ENCODE measurements around the gene GLRA3.

The GLRA3 gene

DNA sequence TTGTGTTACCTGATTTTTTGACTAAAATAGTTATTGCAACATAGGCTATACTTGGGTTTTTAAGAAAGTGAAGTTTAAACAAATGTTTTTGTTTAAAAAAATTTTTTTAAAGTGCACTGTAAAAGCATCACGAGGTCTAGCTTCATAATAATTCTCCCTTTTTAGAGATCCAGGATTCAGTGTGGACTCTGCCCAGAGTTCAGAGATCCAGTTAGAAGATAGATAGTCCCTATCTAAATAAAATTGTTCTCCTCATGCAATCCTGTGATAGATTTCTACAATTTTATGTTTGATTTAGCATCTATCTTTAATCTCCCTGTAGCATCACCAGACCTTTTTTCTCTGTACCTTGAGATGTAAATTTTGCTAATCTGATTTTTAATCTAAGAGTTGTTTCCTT lies 221.3 kb downstream of the GLRA3 start:
- no peaks in the 10 kb centered on the region for H3K27me3 ChIP-seq (ENCODE audit: control insufficient read depth, insufficient read depth, low read length)
- no peak overlapping the region for H3K27ac ChIP-seq
- no peak overlapping the region for H3K9ac ChIP-seq
- no peak overlapping the region for H3K4me2 ChIP-seq (ENCODE audit: low read length)
- H3K4me1 ChIP-seq: no peaks in the 10 kb centered on the region
- H3K36me3 ChIP-seq (ENCODE audit: control insufficient read depth, insufficient read depth, low read length): no peaks in the 10 kb centered on the region
- H3K4me3 ChIP-seq (ENCODE audit: low read depth, low read length): no peak overlapping the region
- H3K9me3 ChIP-seq (ENCODE audit: control insufficient read depth, low read length): no peaks in the 10 kb centered on the region
- TF ChIP-seq CTCF (IDR thresholded peaks at IDR 0.05): no peak
- H3K79me2 ChIP-seq: no peaks in the 10 kb centered on the region
- no peak overlapping the region for H2AFZ ChIP-seq

GRCh38 chr4:174604198-174604597 lies 224.8 kb downstream of the GLRA3 start:
- no peak overlapping the region for H3K4me2 ChIP-seq (ENCODE audit: low read length)
- no peaks in the 10 kb centered on the region for H3K4me1 ChIP-seq
- no peaks in the 10 kb centered on the region for H3K79me2 ChIP-seq
- no peaks in the 10 kb centered on the region for H3K27me3 ChIP-seq (ENCODE audit: control insufficient read depth, insufficient read depth, low read length)
- TF ChIP-seq CTCF (IDR thresholded peaks at IDR 0.05): no peak
- no peak overlapping the region for H3K4me3 ChIP-seq (ENCODE audit: low read depth, low read length)
- no peak overlapping the region for H2AFZ ChIP-seq
- no peaks in the 10 kb centered on the region for H3K9me3 ChIP-seq (ENCODE audit: control insufficient read depth, low read length)
- H3K36me3 ChIP-seq (ENCODE audit: control insufficient read depth, insufficient read depth, low read length): no peaks in the 10 kb centered on the region
- no peak overlapping the region for H3K9ac ChIP-seq
- no peak overlapping the region for H3K27ac ChIP-seq

DNA sequence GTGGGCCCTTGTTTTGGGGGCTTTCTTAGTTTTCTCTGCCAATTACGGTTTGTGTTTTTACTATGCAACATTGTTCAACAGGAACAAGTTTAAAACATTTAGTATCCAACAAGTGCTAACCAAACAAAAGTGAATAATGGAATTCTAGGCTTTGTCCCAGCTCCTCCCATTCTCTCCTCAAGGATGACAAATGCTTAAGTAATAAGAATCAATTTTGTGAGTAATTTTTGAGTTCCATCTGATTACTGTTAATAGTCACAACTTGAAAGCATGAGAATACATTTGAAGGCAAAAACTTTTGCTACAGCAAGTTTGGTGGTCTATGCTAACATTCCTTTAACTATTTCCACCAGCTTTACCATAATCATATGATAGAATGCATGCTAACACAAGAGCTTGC lies 228.7 kb downstream of the GLRA3 start:
- no peak overlapping the region for H3K9ac ChIP-seq
- H3K4me2 ChIP-seq (ENCODE audit: low read length): no peak overlapping the region
- H2AFZ ChIP-seq: no peak overlapping the region
- no peak for TF ChIP-seq CTCF (IDR thresholded peaks at IDR 0.05)
- H3K4me1 ChIP-seq: no peaks in the 10 kb centered on the region
- H3K9me3 ChIP-seq (ENCODE audit: control insufficient read depth, low read length): no peaks in the 10 kb centered on the region
- no peak overlapping the region for H3K4me3 ChIP-seq (ENCODE audit: low read depth, low read length)
- H3K27ac ChIP-seq: no peak overlapping the region
- H3K79me2 ChIP-seq: no peaks in the 10 kb centered on the region
- H3K36me3 ChIP-seq (ENCODE audit: control insufficient read depth, insufficient read depth, low read length): no peaks in the 10 kb centered on the region
- no peaks in the 10 kb centered on the region for H3K27me3 ChIP-seq (ENCODE audit: control insufficient read depth, insufficient read depth, low read length)

- Histone ChIP-seq H3K4me2 (ENCODE audit: low read length) (no peak overlapping the region), H3K4me3 (ENCODE audit: low read depth, low read length) (no peak overlapping the region), H3K9me3 (ENCODE audit: control insufficient read depth, low read length) (no peaks in the 10 kb centered on the region), H3K4me1 (no peaks in the 10 kb centered on the region), H3K27ac (no peak overlapping the region), H2AFZ (no peak overlapping the region), H3K9ac (no peak overlapping the region), H3K36me3 (ENCODE audit: control insufficient read depth, insufficient read depth, low read length) (no peaks in the 10 kb centered on the region), H3K79me2 (no peaks in the 10 kb centered on the region), H3K27me3 (ENCODE audit: control insufficient read depth, insufficient read depth, low read length) (no peaks in the 10 kb centered on the region)
- no peak for TF ChIP-seq CTCF (IDR thresholded peaks at IDR 0.05)
Measured at GRCh38 chr4:174598800-174599199, 230.2 kb downstream of the GLRA3 start.

DNA sequence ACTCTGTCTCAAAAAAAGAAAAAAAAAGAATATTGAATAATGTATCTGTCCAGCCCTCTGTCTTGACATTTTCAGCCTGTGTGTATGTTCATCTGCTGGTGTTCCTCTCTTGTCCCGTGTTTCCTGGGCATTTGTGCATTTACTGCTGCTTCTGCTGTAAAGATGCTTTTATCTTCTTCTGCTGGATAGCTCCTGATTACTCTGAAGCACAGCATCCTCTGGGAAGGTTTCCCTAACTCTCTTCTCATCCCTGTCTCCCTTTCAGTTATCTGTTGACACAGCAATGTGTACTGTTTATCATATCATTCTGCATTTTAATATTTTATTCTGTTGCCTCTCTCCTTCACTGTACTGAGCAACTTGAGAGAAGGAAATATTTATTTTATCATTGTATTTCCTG lies 232.5 kb downstream of the GLRA3 start:
- H3K36me3 ChIP-seq (ENCODE audit: control insufficient read depth, insufficient read depth, low read length): no peaks in the 10 kb centered on the region
- H3K9ac ChIP-seq: no peak overlapping the region
- TF ChIP-seq CTCF (IDR thresholded peaks at IDR 0.05): no peak
- no peak overlapping the region for H3K4me2 ChIP-seq (ENCODE audit: low read length)
- H3K4me1 ChIP-seq: no peaks in the 10 kb centered on the region
- H3K27me3 ChIP-seq (ENCODE audit: control insufficient read depth, insufficient read depth, low read length): no peaks in the 10 kb centered on the region
- no peak overlapping the region for H3K27ac ChIP-seq
- no peak overlapping the region for H2AFZ ChIP-seq
- no peak overlapping the region for H3K4me3 ChIP-seq (ENCODE audit: low read depth, low read length)
- no peaks in the 10 kb centered on the region for H3K79me2 ChIP-seq
- H3K9me3 ChIP-seq (ENCODE audit: control insufficient read depth, low read length): no peaks in the 10 kb centered on the region

Measured in parathyroid adenoma (tissue), 2 donors.